Esophagus squamous epithelium (tissue), 5 donors: Measurements from ENCODE around the gene IGFBP6. TPM values are rescaled to one million over a fixed set of nuclear protein-coding genes. Genes with fewer than 3 reads are reported as not detected.
A peak's percentile ranks its signal among the peaks of the same experiment; 100 is the strongest.

Experiments used
- DNase-seq: peaks from one replicate; lab custom pipeline; 2025; lab: John Stamatoyannopoulos, UW
- H3K27ac ChIP-seq, 4 donors: fragments of 200-600 bp; sonication (generic); one replicate each; pipeline ENCODE4 v1.5.1; 2016 to 2019; ENCODE audit warnings: mild to moderate bottlenecking in 1 of 4
- H3K27me3 ChIP-seq, 4 donors: fragments of 200-600 bp; sonication (generic); 1 replicate in 3 of 4; 2 replicates in 1 of 4; pipeline versions ENCODE4 v1.5.1 to v1.6.0; 2017 to 2021; ENCODE audit warnings: antibody characterized with exemption in 1 of 4
- H3K36me3 ChIP-seq, 3 donors: fragments of 200-600 bp; sonication (generic); one replicate each; pipeline ENCODE4 v1.5.1; 2016 to 2019
- H3K4me1 ChIP-seq, 3 donors: fragments of 200-600 bp; sonication (generic); one replicate each; pipeline ENCODE4 v1.5.1; 2017 to 2019
- H3K4me3 ChIP-seq, 4 donors: fragments of 200-600 bp; sonication (generic); 1 replicate in 3 of 4; 2 replicates in 1 of 4; pipeline ENCODE4 v1.5.1; 2016 to 2019; ENCODE audit warnings: mild to moderate bottlenecking in 2 of 4, moderate library complexity in 1 of 4
- H3K9me3 ChIP-seq, 3 donors: fragments of 200-600 bp; sonication (generic); one replicate each; pipeline ENCODE4 v1.5.1; 2016 to 2019
- CTCF ChIP-seq, 6 experiments: fragments of 450-650 bp in 4 of 6; fragments of 200-600 bp in 2 of 6; sonication (generic) in 2 of 6; IDR thresholded peaks; one replicate each; pipeline ENCODE4 v1.5.1; 2016 to 2019; ENCODE audit warnings: antibody characterized with exemption in 6 of 6, mild to moderate bottlenecking in 4 of 6, moderate library complexity in 4 of 6
- POLR2A ChIP-seq, 4 donors: fragments of 450-650 bp; IDR thresholded peaks; one replicate each; pipeline ENCODE4 v1.6.1; 2017; ENCODE audit warnings: antibody characterized with exemption in 4 of 4, mild to moderate bottlenecking in 4 of 4, moderate library complexity in 3 of 4
- WGBS, 2 donors: methylation state at CpG; one replicate each; pipeline ENCODE4 v1.1.5; 2018; 5-methylcytosine and 5-hydroxymethylcytosine counted together
- intact Hi-C: fragments of 100-400 bp; cut with DNase I; formaldehyde crosslinking; loops from one replicate; pipeline ENCODE4 v1.15.0; 2022
- total RNA-seq, 4 donors: library from RNA; depleted of rRNA; stranded (reverse); fragments of >200 nt; gene quantifications; one replicate each; pipeline ENCODE4 v1.1.0, GENCODE V29; 2016
- donor health status: DM: yes; HTN: yes; CAD: no.

Gene IGFBP6
- total RNA-seq, 4 donors from 2014 or later = 34.5 to 506 (median 94.0) TPM

- Histone ChIP-seq H3K36me3 (peaks cover 5 to 73% (median 11%) of the 10 kb centered on the region in 3 donors), H3K27me3 (no peaks in the 10 kb centered on the region), H3K4me3 (no peak overlapping the region), H3K27ac (peak overlapping the region in 3 of 4 donors; percentile 66 to 80 (median 68)), H3K9me3 (no peaks in the 10 kb centered on the region), H3K4me1 (peaks cover 63 to 88% (median 73%) of the 10 kb centered on the region in 3 donors)
- TF ChIP-seq POLR2A (IDR thresholded peaks at IDR 0.05) = no peak
- no peak for TF ChIP-seq CTCF (IDR thresholded peaks at IDR 0.05)
- intact Hi-C loops = no loop called here
- WGBS, 2 donors = 80 to 84% methylated on average over 2 to 10 of the region's 11 CpGs
- DNase-seq = no peak
Measured at GRCh38 chr12:53074283-53074998, 23.0 kb upstream of the IGFBP6 start.

DNA sequence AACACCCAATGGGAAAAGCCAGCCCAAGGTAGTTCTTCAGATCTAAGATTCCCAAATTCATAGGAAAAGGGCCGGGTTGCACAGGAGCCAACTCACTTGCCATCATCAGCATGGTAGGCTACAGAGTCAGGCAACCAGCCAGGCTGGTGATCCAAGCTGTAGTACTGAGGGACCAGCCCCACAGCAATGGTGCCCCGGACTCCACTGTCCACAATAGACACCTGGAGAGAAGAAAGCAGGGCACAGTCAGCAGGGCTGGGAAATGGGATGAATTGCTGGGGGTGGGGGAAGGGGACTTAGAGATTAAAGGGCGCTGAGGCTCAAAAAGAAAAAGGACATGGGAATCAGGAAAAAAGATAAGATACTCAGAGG is 22.5 kb upstream of the IGFBP6 start:
- peaks cover 5 to 67% (median 11%) of the 10 kb centered on the region in 3 donors for H3K36me3 ChIP-seq
- DNase-seq = no peak
- no peaks in the 10 kb centered on the region for H3K9me3 ChIP-seq
- WGBS, 2 donors = 92 to 96% methylated on average over 3 of the region's 3 CpGs
- TF ChIP-seq CTCF (IDR thresholded peaks at IDR 0.05) (no peak), POLR2A (IDR thresholded peaks at IDR 0.05) (no peak)
- peaks cover 60 to 88% (median 72%) of the 10 kb centered on the region in 3 donors for H3K4me1 ChIP-seq
- no peaks in the 10 kb centered on the region for H3K27me3 ChIP-seq
- intact Hi-C loops = no loop called here
- H3K27ac ChIP-seq = peak overlapping the region in 3 of 4 donors; percentile 66 to 80 (median 68)
- H3K4me3 ChIP-seq = no peak overlapping the region

- Histone ChIP-seq H3K36me3 (peaks cover 5 to 55% (median 11%) of the 10 kb centered on the region in 3 donors), H3K4me3 (no peak overlapping the region), H3K27ac (no peak overlapping the region), H3K4me1 (peaks cover 46 to 79% (median 58%) of the 10 kb centered on the region in 3 donors), H3K9me3 (no peaks in the 10 kb centered on the region), H3K27me3 (no peaks in the 10 kb centered on the region)
- no peak for DNase-seq
- TF ChIP-seq POLR2A (IDR thresholded peaks at IDR 0.05) (no peak), CTCF (IDR thresholded peaks at IDR 0.05) (no peak)
- WGBS, 2 donors = 88% methylated on average over 2 of the region's 3 CpGs; no CpG with 5 or more reads in 1 of the 2 donors
- intact Hi-C loops = no loop called here
Measured at GRCh38 chr12:53076461-53076860, 21.0 kb upstream of the IGFBP6 start.

GRCh38 chr12:53077030-53077429 is 20.4 kb upstream of the IGFBP6 start:
- no peaks in the 10 kb centered on the region for H3K27me3 ChIP-seq
- 65 to 83% methylated on average over 8 of the region's 8 CpGs for WGBS, 2 donors
- H3K4me3 ChIP-seq = no peak overlapping the region
- no peak for TF ChIP-seq CTCF (IDR thresholded peaks at IDR 0.05)
- TF ChIP-seq POLR2A (IDR thresholded peaks at IDR 0.05) = no peak
- H3K36me3 ChIP-seq = peaks cover 5 to 53% (median 11%) of the 10 kb centered on the region in 3 donors
- no peaks in the 10 kb centered on the region for H3K9me3 ChIP-seq
- no peak for DNase-seq
- peak overlapping the region in 1 of 4 donors; percentile 15 for H3K27ac ChIP-seq
- peaks cover 40 to 73% (median 52%) of the 10 kb centered on the region in 3 donors for H3K4me1 ChIP-seq
- intact Hi-C loops = no loop called here
